K562 (cell line): ENCODE results near the gene CTCFL. TPM values are rescaled to one million over a fixed set of nuclear protein-coding genes. Genes with fewer than 3 reads are reported as not detected.

Source experiments
- ARID2 ChIP-seq: fragments of 450-650 bp; IDR thresholded peaks from 2 replicates; pipeline ENCODE4 v1.6.1; 2017; ENCODE audit warnings: antibody characterized with exemption, mild to moderate bottlenecking
- BHLHE40 ChIP-seq: IDR thresholded peaks from 2 replicates; pipeline ENCODE4 v1.6.1; 2011; ENCODE audit warnings: low read length, improper control_type of control experiment
- EHMT2 ChIP-seq: fragments of 450-650 bp; IDR thresholded peaks from 2 replicates; pipeline ENCODE4 v1.6.1; 2018; ENCODE audit warnings: antibody characterized with exemption
- FOS ChIP-seq: IDR thresholded peaks from 3 replicates; pipeline ENCODE4 v1.6.1; 2011; ENCODE audit not compliant: insufficient read length; ENCODE audit errors: extremely low read depth
- FOXA3 ChIP-seq, 2 experiments: fragments of 450-650 bp in 1 of 2; sonication (generic) in 1 of 2; formaldehyde crosslinking; IDR thresholded peaks in 1 of 2; conservative IDR thresholded peaks in 1 of 2; 2 replicates each; pipeline versions ENCODE4 v1.4.0 to v1.8.0; 2020 to 2022; ENCODE audit warnings: mild to moderate bottlenecking in 2 of 2, missing genetic modification reagents in 1 of 2
- FOXM1 ChIP-seq, 2 experiments: fragments of 450-650 bp in 1 of 2; sonication (generic) in 1 of 2; formaldehyde crosslinking in 1 of 2; IDR thresholded peaks; 2 replicates each; pipeline versions ENCODE4 v1.6.1 to v1.9.0; 2017 to 2022; ENCODE audit warnings: low read depth in 2 of 2, mild to moderate bottlenecking in 2 of 2, missing genetic modification reagents in 1 of 2, moderate library complexity in 1 of 2
- GABPA ChIP-seq: fragments of 200-800 bp; sonication (Bioruptor generic); conservative IDR thresholded peaks from 2 replicates; pipeline ENCODE4 v1.6.1; 2016; ENCODE audit warnings: low read depth, missing genetic modification characterization, missing compliant biosample characterization
- MYC ChIP-seq, 2 experiments: fragments of 250-450 bp in 1 of 2; sonication (Bioruptor Pico) in 1 of 2; IDR thresholded peaks; 2 replicates each; pipeline versions ENCODE4 v1.5.1 to v1.6.1; 2012 to 2021; ENCODE audit warnings: low read depth in 2 of 2, borderline replicate concordance in 1 of 2, improper control_type of control experiment in 1 of 2, low read length in 1 of 2, mild to moderate bottlenecking in 1 of 2, moderate library complexity in 1 of 2
- NR1H2 ChIP-seq: sonication (generic); formaldehyde crosslinking; IDR thresholded peaks from 2 replicates; pipeline ENCODE4 v1.4.0; 2020; ENCODE audit warnings: mild to moderate bottlenecking, missing genetic modification reagents
- NR2F6 ChIP-seq: fragments of 450-650 bp; formaldehyde crosslinking; IDR thresholded peaks from 2 replicates; pipeline ENCODE4 v1.4.0; 2020; ENCODE audit warnings: mild to moderate bottlenecking
- RAD21 ChIP-seq, 2 experiments: fragments of 250-450 bp in 1 of 2; fragments of 450-650 bp in 1 of 2; sonication (Bioruptor Pico) in 1 of 2; formaldehyde crosslinking in 1 of 2; IDR thresholded peaks in 1 of 2; conservative IDR thresholded peaks in 1 of 2; 2 replicates each; pipeline versions ENCODE4 v1.4.0 to v1.8.0; 2020 to 2022; ENCODE audit warnings: mild to moderate bottlenecking in 2 of 2, moderate library complexity in 1 of 2
- SMC3 ChIP-seq: conservative IDR thresholded peaks from 2 replicates; pipeline ENCODE4 v1.6.1; 2011; ENCODE audit warnings: low read depth, low read length, improper control_type of control experiment; ENCODE audit not compliant: insufficient read depth
- ZBTB8A ChIP-seq: fragments of 450-650 bp; IDR thresholded peaks from 2 replicates; pipeline ENCODE4 v1.6.1; 2018; ENCODE audit warnings: mild to moderate bottlenecking, moderate library complexity; ENCODE audit not compliant: partially characterized antibody
- ZNF586 ChIP-seq: fragments of 450-650 bp; formaldehyde crosslinking; conservative IDR thresholded peaks from 2 replicates; pipeline ENCODE4 v1.4.0; 2020; ENCODE audit warnings: mild to moderate bottlenecking, moderate library complexity
- polyA plus RNA-seq, 8 experiments: library from polyadenylated mRNA; depleted of rRNA in 4 of 8; stranded (reverse) in 5 of 8; unstranded in 3 of 8; fragments of >200 nt; fragmentation: Nextera tagmentation in 2 of 8; fragmentation: Illumina TruSeq in 1 of 8; extraction: Ambion mirVana in 2 of 8; extraction: Trizol in 1 of 8; gene quantifications; 2 replicates each; pipeline versions ENCODE4 v1.2.1 to v1.2.3, GENCODE V29; 2011 to 2014; ENCODE audit warnings: inconsistent platforms in 1 of 8, missing spikeins in 1 of 8
- total RNA-seq, 7 experiments: library from RNA; depleted of rRNA in 6 of 7; stranded (reverse); fragments of >200 nt in 6 of 7; fragmentation: Illumina TruSeq in 2 of 7; extraction: Trizol in 2 of 7; gene quantifications; 2 replicates each; pipeline versions ENCODE4 v1.2.1 to v1.2.3, GENCODE V29; 2011 to 2021; ENCODE audit warnings: low replicate concordance in 1 of 7
- TF ChIP-seq, protein P1 (sequence below): fragments of 450-650 bp; IDR thresholded peaks from 2 replicates; pipeline ENCODE4 v1.6.1; 2016; ENCODE audit warnings: low read depth, mild to moderate bottlenecking, moderate library complexity
- TF ChIP-seq, protein P2 (sequence below): fragments of 250-450 bp; sonication (Bioruptor Pico); IDR thresholded peaks from 2 replicates; pipeline ENCODE4 v1.4.0; 2020
- TF ChIP-seq, protein P3 (sequence below): fragments of 450-650 bp; formaldehyde crosslinking; IDR thresholded peaks from 2 replicates; pipeline ENCODE4 v1.4.0; 2020; ENCODE audit warnings: mild to moderate bottlenecking, moderate library complexity
- TF ChIP-seq, protein P4 (sequence below): fragments of 450-650 bp; formaldehyde crosslinking; IDR thresholded peaks from 2 replicates; pipeline ENCODE4 v1.4.0; 2020; ENCODE audit warnings: mild to moderate bottlenecking, moderate library complexity

CTCFL gene
- total and polyA plus RNA-seq, 9 of the 15 experiments (the other 6 are each of a cell fraction or from before 2014, with no cell fraction given): 42.4 to 188 (median 111) TPM

DNA sequence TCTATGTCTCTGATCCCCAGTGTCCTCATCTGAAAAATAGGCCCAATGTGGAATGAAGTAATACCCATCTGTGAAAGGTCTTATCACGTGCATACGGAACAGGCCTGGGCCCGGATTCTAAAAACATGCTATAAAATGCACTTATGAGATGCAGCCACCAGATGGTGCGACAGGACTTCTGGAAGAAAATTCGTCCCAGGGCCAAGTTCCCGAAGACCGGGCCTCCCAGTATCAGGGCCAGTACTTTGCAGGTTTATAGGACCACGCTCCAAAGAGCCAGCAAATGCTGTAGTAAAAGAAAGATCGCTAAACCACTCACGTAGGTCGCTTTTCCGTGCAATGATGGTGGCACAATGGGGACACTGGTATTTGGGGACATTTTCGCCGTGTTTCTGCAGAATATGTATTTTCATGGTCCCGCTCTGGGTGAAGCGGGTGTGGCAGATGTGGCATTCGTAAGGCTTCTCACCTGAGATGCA, 10.6 kb downstream of the CTCFL start (continued):
- TF ChIP-seq NR2F6 (no peak), NR1H2 (CRISPR knock-in tag) (no peak), ZNF586 (no peak), SMC3 (peak; percentile 83), ZBTB8A (no peak), ARID2 (0 out of 2 replicates have a peak, but pooled peaks have one; percentile 49), EHMT2 (no peak), FOXA3 (CRISPR knock-in tag; conservative IDR thresholded peaks at IDR 0.05 in 1 of 2, IDR thresholded peaks at IDR 0.05 in 1 of 2) (no peak), RAD21 (CRISPR knock-in tag; conservative IDR thresholded peaks at IDR 0.05 in 1 of 2, IDR thresholded peaks at IDR 0.05 in 1 of 2) (peak; percentile 43 to 64), BHLHE40 (peak; percentile 39; the same call in 1 of the 2 replicates), FOS (no peak), GABPA (tag) (no peak), FOXM1 (IDR thresholded peaks at IDR 0.05; ENCODE audit: low read depth) (no peak), FOXM1 (CRISPR knock-in tag; IDR thresholded peaks at IDR 0.05; ENCODE audit: low read depth) (no peak), MYC (IDR thresholded peaks at IDR 0.05; ENCODE audit: low read depth, low read length) (no peak), MYC (CRISPR knock-in tag; IDR thresholded peaks at IDR 0.05; ENCODE audit: borderline replicate concordance, low read depth) (no peak)
- TF ChIP-seq, protein P1, sequence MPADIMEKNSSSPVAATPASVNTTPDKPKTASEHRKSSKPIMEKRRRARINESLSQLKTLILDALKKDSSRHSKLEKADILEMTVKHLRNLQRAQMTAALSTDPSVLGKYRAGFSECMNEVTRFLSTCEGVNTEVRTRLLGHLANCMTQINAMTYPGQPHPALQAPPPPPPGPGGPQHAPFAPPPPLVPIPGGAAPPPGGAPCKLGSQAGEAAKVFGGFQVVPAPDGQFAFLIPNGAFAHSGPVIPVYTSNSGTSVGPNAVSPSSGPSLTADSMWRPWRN: no peak
- TF ChIP-seq, protein P2, sequence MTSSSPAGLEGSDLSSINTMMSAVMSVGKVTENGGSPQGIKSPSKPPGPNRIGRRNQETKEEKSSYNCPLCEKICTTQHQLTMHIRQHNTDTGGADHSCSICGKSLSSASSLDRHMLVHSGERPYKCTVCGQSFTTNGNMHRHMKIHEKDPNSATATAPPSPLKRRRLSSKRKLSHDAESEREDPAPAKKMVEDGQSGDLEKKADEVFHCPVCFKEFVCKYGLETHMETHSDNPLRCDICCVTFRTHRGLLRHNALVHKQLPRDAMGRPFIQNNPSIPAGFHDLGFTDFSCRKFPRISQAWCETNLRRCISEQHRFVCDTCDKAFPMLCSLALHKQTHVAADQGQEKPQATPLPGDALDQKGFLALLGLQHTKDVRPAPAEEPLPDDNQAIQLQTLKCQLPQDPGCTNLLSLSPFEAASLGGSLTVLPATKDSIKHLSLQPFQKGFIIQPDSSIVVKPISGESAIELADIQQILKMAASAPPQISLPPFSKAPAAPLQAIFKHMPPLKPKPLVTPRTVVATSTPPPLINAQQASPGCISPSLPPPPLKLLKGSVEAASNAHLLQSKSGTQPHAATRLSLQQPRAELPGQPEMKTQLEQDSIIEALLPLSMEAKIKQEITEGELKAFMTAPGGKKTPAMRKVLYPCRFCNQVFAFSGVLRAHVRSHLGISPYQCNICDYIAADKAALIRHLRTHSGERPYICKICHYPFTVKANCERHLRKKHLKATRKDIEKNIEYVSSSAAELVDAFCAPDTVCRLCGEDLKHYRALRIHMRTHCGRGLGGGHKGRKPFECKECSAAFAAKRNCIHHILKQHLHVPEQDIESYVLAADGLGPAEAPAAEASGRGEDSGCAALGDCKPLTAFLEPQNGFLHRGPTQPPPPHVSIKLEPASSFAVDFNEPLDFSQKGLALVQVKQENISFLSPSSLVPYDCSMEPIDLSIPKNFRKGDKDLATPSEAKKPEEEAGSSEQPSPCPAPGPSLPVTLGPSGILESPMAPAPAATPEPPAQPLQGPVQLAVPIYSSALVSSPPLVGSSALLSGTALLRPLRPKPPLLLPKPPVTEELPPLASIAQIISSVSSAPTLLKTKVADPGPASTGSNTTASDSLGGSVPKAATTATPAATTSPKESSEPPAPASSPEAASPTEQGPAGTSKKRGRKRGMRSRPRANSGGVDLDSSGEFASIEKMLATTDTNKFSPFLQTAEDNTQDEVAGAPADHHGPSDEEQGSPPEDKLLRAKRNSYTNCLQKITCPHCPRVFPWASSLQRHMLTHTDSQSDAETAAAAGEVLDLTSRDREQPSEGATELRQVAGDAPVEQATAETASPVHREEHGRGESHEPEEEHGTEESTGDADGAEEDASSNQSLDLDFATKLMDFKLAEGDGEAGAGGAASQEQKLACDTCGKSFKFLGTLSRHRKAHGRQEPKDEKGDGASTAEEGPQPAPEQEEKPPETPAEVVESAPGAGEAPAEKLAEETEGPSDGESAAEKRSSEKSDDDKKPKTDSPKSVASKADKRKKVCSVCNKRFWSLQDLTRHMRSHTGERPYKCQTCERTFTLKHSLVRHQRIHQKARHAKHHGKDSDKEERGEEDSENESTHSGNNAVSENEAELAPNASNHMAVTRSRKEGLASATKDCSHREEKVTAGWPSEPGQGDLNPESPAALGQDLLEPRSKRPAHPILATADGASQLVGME: no peak
- TF ChIP-seq, protein P3, sequence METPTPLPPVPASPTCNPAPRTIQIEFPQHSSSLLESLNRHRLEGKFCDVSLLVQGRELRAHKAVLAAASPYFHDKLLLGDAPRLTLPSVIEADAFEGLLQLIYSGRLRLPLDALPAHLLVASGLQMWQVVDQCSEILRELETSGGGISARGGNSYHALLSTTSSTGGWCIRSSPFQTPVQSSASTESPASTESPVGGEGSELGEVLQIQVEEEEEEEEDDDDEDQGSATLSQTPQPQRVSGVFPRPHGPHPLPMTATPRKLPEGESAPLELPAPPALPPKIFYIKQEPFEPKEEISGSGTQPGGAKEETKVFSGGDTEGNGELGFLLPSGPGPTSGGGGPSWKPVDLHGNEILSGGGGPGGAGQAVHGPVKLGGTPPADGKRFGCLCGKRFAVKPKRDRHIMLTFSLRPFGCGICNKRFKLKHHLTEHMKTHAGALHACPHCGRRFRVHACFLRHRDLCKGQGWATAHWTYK (CRISPR knock-in tag): no peak
- TF ChIP-seq, protein P4, sequence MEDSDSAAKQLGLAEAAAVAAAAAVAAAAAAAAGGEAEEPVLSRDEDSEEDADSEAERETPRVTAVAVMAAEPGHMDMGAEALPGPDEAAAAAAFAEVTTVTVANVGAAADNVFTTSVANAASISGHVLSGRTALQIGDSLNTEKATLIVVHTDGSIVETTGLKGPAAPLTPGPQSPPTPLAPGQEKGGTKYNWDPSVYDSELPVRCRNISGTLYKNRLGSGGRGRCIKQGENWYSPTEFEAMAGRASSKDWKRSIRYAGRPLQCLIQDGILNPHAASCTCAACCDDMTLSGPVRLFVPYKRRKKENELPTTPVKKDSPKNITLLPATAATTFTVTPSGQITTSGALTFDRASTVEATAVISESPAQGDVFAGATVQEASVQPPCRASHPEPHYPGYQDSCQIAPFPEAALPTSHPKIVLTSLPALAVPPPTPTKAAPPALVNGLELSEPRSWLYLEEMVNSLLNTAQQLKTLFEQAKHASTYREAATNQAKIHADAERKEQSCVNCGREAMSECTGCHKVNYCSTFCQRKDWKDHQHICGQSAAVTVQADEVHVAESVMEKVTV: 0 out of 2 replicates have a peak, but pooled peaks have one; percentile 12
